AG04449 (cell line): ENCODE measurements around the gene SLC6A15.

Experiments used
- CTCF ChIA-PET: fragments of 350-600 bp; formaldehyde crosslinking; extraction: SDS; loops from one replicate; lab custom pipeline; 2021; ENCODE audit warnings: antibody characterized with exemption; lab: Yijun Ruan, JAX
- POLR2A ChIA-PET: fragments of 400-600, 350-600 bp; formaldehyde crosslinking; extraction: SDS; loops from one replicate; lab custom pipeline; 2020; ENCODE audit warnings: antibody characterized with exemption, inconsistent platforms; lab: Yijun Ruan, JAX
- DNase-seq: peaks from one replicate; pipeline ENCODE4 v3.0.0-alpha.2; 2010; ENCODE audit warnings: low read depth, low spot score
- H3K4me3 ChIP-seq: 2 replicates; pipeline ENCODE4 v1.5.1; 2011; ENCODE audit warnings: low read depth, mild to moderate bottlenecking, control low read depth, low read length
- CTCF ChIP-seq: IDR thresholded peaks from one replicate; pipeline ENCODE4 v1.5.1; 2011; ENCODE audit warnings: mild to moderate bottlenecking, moderate library complexity, low read length, control low read depth, inconsistent platforms; ENCODE audit not compliant: insufficient read depth; ENCODE audit errors: missing control alignments

SLC6A15 gene

GRCh38 chr12:84912198-84913128 is at the start of gene SLC6A15:
Gene SLC6A15 (minus strand): TSS chr12:84912799. CDS start chr12:84892120, 20,679 bp downstream.
- POLR2A ChIA-PET = no interaction called here
- CTCF ChIA-PET = no interaction called here
- TF ChIP-seq CTCF = peak; percentile 51
- no peak for DNase-seq
- peak within 1 kb of the TSS; percentile 64 for H3K4me3 ChIP-seq

GRCh38 chr12:84960918-84961317 is 48.3 kb upstream of the SLC6A15 start:
- CTCF ChIA-PET = no interaction called here
- DNase-seq = no peak
- H3K4me3 ChIP-seq = no peak overlapping the region
- POLR2A ChIA-PET = no interaction called here
- no peak for TF ChIP-seq CTCF

GRCh38 chr12:84955298-84955697 is 42.7 kb upstream of the SLC6A15 start:
- ChIA-PET CTCF (no interaction called here), POLR2A (no interaction called here)
- no peak overlapping the region for H3K4me3 ChIP-seq

GRCh38 chr12:84954415-84954814 is 41.8 kb upstream of the SLC6A15 start:
- DNase-seq = no peak
- POLR2A ChIA-PET = no interaction called here
- CTCF ChIA-PET = no interaction called here

More at GRCh38 chr12:84955298-84955697, 42.7 kb upstream of the SLC6A15 start:
- TF ChIP-seq CTCF = no peak
- DNase-seq = no peak

GRCh38 chr12:84950971-84951546 is 38.5 kb upstream of the SLC6A15 start:
- ChIA-PET POLR2A (no interaction called here), CTCF (no interaction called here)
- no peak for TF ChIP-seq CTCF
- DNase-seq = no peak
- H3K4me3 ChIP-seq = no peak overlapping the region

More at GRCh38 chr12:84954415-84954814, 41.8 kb upstream of the SLC6A15 start:
- no peak for TF ChIP-seq CTCF
- no peak overlapping the region for H3K4me3 ChIP-seq

- H3K4me3 ChIP-seq = no peak overlapping the region
- ChIA-PET POLR2A (no interaction called here), CTCF (no interaction called here)
- no peak for DNase-seq
- TF ChIP-seq CTCF = no peak
These were observed 34.2 kb upstream of the SLC6A15 start for GRCh38 chr12:84946753-84947152.
